Osteoblast (primary cell): ENCODE data around the gene RAP1GAP. TPM values are rescaled to one million over a fixed set of nuclear protein-coding genes. Genes with fewer than 3 reads are reported as not detected.

Experiments used
- DNase-seq: peaks from one replicate; pipeline ENCODE4 v3.0.0; 2011; ENCODE audit warnings: low spot score, mixed read lengths; ENCODE audit not compliant: insufficient read length; ENCODE audit errors: missing footprints
- H2AFZ ChIP-seq: 2 replicates; pipeline ENCODE4 v1.6.0; 2011; ENCODE audit warnings: mild to moderate bottlenecking, low read length
- H3K27ac ChIP-seq: 2 replicates; pipeline ENCODE4 v1.5.1; 2011; ENCODE audit warnings: mild to moderate bottlenecking, low read depth, low read length, moderate library complexity
- H3K27me3 ChIP-seq: 2 replicates; pipeline ENCODE4 v1.6.0; 2012; ENCODE audit warnings: mild to moderate bottlenecking, control low read depth, inconsistent platforms, low read length, moderate library complexity; ENCODE audit not compliant: insufficient read depth
- H3K36me3 ChIP-seq: 2 replicates; pipeline ENCODE4 v1.5.1; 2011; ENCODE audit warnings: mild to moderate bottlenecking, low read length, control low read depth, moderate library complexity; ENCODE audit not compliant: insufficient read depth
- H3K4me1 ChIP-seq: 2 replicates; pipeline ENCODE4 v1.5.1; 2011; ENCODE audit warnings: mild to moderate bottlenecking, low read length, control low read depth, moderate library complexity; ENCODE audit not compliant: insufficient read depth
- H3K4me2 ChIP-seq: 2 replicates; pipeline ENCODE4 v1.6.0; 2011; ENCODE audit warnings: mild to moderate bottlenecking, low read length; ENCODE audit not compliant: insufficient read depth
- H3K4me3 ChIP-seq: fragments of 200-600 bp; sonication (generic); 3 replicates; pipeline ENCODE4 v1.5.1; 2012; ENCODE audit warnings: mild to moderate bottlenecking, low read length, inconsistent platforms; ENCODE audit not compliant: insufficient read depth
- H3K79me2 ChIP-seq: 2 replicates; pipeline ENCODE4 v1.6.0; 2012; ENCODE audit warnings: mild to moderate bottlenecking, low read length, control low read depth, inconsistent platforms; ENCODE audit not compliant: insufficient read depth
- H3K9me3 ChIP-seq: 2 replicates; pipeline ENCODE4 v1.5.1; 2011; ENCODE audit warnings: low read depth, low read length, control low read depth
- H4K20me1 ChIP-seq: 2 replicates; pipeline ENCODE4 v1.6.0; 2012; ENCODE audit warnings: mild to moderate bottlenecking, low read length, control low read depth; ENCODE audit not compliant: insufficient read depth
- total RNA-seq: library from RNA; depleted of rRNA; stranded (reverse); fragments of >200 nt; gene quantifications from 2 replicates; pipeline ENCODE4 v1.2.3, GENCODE V29; 2012
- TF ChIP-seq, protein P1 (sequence below): IDR thresholded peaks from 2 replicates; pipeline ENCODE4 v1.5.1; 2011; ENCODE audit warnings: mild to moderate bottlenecking, low read depth, low read length, moderate library complexity; ENCODE audit errors: extremely low read depth

Gene RAP1GAP
- total RNA-seq, 1 donor, result under 0.01 TPM

DNA sequence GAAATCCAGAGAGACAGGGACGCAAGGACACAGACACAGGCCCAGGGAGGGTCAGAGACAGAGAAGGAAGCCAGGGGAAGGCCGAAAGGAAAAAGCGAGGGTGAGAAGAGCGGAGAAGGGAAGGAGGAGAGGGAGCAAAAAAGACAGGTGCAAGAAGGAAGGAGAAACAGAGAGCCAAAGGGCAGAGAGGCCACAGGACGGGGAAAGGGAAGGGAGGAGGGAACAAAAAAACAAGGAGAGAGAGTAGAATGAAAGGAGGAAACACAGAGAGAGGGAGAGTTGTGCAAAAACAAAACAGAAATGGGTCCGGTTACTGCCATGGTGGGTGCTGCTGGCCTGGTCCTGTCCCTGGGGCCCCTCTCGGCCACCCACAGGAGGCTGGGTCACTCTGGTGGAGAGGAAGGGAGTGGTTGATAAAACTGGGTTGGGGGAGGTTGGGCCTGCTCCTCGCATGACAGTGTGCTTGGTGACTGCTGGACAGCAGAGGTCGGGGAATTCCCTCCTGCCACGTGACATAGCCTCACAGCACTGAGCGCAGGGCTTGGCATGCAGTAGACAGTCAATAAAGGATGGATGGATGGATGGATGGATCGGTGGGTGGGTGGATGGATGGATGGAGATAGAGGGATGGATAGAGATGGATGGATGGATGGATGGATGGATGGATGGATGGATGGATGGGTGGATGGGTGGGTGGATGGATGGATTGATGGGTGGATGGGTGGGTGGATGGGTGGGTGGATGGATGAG lies 64.8 kb downstream of the RAP1GAP start:
- peaks cover 4% of the 10 kb centered on the region for H4K20me1 ChIP-seq
- peaks cover 2% of the 10 kb centered on the region for H3K27me3 ChIP-seq
- H3K36me3 ChIP-seq, result no peaks in the 10 kb centered on the region
- no peaks in the 10 kb centered on the region for H3K79me2 ChIP-seq
- no peak overlapping the region for H3K27ac ChIP-seq
- TF ChIP-seq, protein P1, sequence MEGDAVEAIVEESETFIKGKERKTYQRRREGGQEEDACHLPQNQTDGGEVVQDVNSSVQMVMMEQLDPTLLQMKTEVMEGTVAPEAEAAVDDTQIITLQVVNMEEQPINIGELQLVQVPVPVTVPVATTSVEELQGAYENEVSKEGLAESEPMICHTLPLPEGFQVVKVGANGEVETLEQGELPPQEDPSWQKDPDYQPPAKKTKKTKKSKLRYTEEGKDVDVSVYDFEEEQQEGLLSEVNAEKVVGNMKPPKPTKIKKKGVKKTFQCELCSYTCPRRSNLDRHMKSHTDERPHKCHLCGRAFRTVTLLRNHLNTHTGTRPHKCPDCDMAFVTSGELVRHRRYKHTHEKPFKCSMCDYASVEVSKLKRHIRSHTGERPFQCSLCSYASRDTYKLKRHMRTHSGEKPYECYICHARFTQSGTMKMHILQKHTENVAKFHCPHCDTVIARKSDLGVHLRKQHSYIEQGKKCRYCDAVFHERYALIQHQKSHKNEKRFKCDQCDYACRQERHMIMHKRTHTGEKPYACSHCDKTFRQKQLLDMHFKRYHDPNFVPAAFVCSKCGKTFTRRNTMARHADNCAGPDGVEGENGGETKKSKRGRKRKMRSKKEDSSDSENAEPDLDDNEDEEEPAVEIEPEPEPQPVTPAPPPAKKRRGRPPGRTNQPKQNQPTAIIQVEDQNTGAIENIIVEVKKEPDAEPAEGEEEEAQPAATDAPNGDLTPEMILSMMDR, result no peak
- H2AFZ ChIP-seq, result no peak overlapping the region
- H3K4me2 ChIP-seq, result no peak overlapping the region
- H3K4me1 ChIP-seq, result no peaks in the 10 kb centered on the region
- no peak for DNase-seq
- no peaks in the 10 kb centered on the region for H3K9me3 ChIP-seq
- no peak overlapping the region for H3K4me3 ChIP-seq

DNA sequence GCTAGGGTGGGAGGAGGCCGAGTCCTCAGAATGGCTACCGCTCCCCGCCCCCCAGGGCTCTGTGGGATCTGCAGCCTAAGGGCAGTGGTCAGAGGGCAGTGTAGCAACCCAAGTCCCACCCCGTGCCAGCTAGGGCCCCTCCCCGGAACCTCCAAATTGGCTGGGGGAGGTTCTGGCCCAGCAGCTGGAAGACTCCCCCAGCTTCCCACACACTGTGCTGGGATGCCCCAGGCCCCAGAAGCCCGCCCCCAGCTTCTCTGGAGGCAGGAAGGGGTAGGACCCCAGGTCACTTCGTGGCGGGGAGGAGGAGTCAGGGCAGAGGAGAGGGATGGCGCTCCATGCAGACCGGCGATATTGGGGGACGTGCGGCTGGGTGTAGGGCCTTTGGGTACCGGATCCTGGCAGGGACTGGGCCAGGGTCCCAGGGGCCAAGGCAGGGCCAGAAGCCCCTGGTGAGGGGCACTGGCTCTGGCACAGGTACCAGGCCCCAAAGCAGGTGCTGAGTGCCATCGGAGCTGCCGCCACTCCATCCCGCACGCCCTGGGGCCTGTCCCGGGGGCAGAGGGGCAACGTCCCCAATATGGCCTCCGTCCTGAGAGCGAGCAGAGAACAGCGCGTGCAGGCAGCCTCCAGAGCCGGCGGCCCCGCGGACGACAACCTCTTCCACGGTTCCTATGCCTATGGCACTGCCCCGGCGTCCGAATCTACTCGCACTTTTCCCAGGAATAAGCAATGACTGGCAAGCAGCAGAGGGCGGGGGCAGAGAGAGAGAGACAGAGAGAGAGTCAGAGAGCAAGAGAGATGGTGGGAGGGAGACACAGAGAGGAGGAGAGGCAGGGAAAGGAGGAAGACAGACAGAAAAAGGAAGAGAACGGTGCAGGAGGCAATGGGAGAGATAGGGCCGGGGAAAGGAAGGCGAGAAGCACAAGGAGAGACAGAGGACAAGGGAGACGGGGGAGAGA lies 65.7 kb downstream of the RAP1GAP start:
- no peaks in the 10 kb centered on the region for H3K9me3 ChIP-seq
- H3K36me3 ChIP-seq, result no peaks in the 10 kb centered on the region
- H2AFZ ChIP-seq, result no peak overlapping the region
- no peak for DNase-seq
- no peaks in the 10 kb centered on the region for H3K4me1 ChIP-seq
- H3K4me3 ChIP-seq, result no peak overlapping the region
- H3K4me2 ChIP-seq, result no peak overlapping the region
- no peak overlapping the region for H3K27ac ChIP-seq
- H3K27me3 ChIP-seq, result no peaks in the 10 kb centered on the region
- no peaks in the 10 kb centered on the region for H3K79me2 ChIP-seq
- peaks cover 4% of the 10 kb centered on the region for H4K20me1 ChIP-seq
- TF ChIP-seq, protein P1, result no peak

DNA sequence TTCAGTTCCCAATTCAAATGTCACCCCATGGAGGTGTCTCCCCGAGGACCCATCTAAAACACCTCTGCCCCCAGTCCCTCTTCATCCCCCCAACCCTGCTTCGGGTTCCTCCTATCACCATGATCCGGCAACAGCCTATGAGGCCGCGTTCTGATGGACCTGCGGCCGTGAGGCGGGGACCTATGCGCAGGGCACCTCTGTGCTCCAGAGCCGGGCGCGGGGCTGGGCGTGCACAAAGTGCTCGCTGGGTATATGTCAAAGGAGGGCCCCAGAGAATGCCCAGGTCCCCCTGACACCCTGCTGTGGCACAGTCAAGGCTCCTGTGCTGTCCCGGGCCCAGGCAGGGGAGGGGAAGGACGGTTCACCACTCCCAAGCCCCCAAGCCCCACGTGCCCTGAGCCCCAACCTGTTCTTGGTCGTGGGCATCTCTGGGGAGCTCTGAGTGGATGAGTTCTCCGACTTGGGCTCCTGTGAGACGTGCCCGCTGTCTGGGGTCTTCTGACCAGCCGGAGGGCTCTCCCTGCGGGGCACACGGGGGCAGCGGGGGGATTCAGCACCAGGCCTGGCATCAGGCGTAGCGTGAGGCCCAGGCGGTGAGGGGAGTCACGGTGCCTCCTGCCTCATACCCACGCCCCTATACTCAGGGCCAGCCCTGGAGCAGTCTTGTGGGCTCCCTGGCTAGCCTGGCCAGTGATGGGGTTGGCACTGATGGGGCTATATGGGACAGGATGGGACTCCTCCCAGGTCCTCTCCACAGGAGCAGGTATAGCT lies 67.7 kb downstream of the RAP1GAP start:
- TF ChIP-seq, protein P1, result no peak
- H3K9me3 ChIP-seq, result no peaks in the 10 kb centered on the region

More for the DNA sequence above, 67.7 kb downstream of the RAP1GAP start:
- Histone ChIP-seq H3K4me1 (no peaks in the 10 kb centered on the region), H3K4me3 (no peak overlapping the region), H2AFZ (no peak overlapping the region), H3K27me3 (no peaks in the 10 kb centered on the region), H3K4me2 (no peak overlapping the region), H3K36me3 (no peaks in the 10 kb centered on the region), H3K79me2 (no peaks in the 10 kb centered on the region), H3K27ac (no peak overlapping the region), H4K20me1 (no peaks in the 10 kb centered on the region)
- DNase-seq, result no peak
